DND-41 (cell line): ENCODE results near the gene RIMOC1.

Experiments used
- EZH2 ChIP-seq: IDR thresholded peaks from 3 replicates; pipeline ENCODE4 v1.6.1; 2012; ENCODE audit warnings: borderline replicate concordance, low read depth, mild to moderate bottlenecking, moderate library complexity, low read length, inconsistent platforms; ENCODE audit not compliant: severe bottlenecking
- TF ChIP-seq, protein P1 (sequence below): IDR thresholded peaks from 2 replicates; pipeline ENCODE4 v1.5.1; 2012; ENCODE audit warnings: borderline replicate concordance, low read length, moderate library complexity, mild to moderate bottlenecking; ENCODE audit not compliant: poor library complexity, severe bottlenecking; ENCODE audit errors: extremely low read depth

DNA sequence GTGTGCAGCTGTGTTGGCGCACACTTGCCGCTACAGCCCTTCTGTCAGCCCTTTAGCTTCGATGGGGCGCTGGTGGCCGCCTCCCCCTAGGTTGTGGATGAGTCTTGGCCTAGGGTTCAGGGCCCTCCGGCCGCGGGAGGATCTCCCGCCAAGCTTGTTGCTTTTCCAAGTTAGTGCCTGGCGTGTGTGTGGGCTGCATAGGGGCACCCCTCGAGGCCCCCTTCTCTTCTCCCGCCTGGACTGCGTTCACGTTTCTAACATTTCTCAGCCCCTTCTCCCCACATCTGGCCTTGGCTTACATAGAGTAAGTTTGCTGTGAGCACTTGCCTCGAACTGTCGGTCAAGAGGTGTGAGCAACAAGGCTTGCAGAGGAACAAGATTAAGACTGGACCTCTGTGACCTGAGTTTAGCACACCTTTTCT is 33.5 kb upstream of the RIMOC1 start:
- TF ChIP-seq, protein P1, sequence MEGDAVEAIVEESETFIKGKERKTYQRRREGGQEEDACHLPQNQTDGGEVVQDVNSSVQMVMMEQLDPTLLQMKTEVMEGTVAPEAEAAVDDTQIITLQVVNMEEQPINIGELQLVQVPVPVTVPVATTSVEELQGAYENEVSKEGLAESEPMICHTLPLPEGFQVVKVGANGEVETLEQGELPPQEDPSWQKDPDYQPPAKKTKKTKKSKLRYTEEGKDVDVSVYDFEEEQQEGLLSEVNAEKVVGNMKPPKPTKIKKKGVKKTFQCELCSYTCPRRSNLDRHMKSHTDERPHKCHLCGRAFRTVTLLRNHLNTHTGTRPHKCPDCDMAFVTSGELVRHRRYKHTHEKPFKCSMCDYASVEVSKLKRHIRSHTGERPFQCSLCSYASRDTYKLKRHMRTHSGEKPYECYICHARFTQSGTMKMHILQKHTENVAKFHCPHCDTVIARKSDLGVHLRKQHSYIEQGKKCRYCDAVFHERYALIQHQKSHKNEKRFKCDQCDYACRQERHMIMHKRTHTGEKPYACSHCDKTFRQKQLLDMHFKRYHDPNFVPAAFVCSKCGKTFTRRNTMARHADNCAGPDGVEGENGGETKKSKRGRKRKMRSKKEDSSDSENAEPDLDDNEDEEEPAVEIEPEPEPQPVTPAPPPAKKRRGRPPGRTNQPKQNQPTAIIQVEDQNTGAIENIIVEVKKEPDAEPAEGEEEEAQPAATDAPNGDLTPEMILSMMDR = no peak
- no peak for TF ChIP-seq EZH2
